ENCODE measurements around the gene CEPT1. TPM values are rescaled to one million over a fixed set of nuclear protein-coding genes. Genes with fewer than 3 reads are reported as not detected.

The CEPT1 gene
- total and polyA plus RNA-seq, 2 of the 8 experiments (the other 6 are each of a cell fraction or from before 2014, with no cell fraction given) = 18.5 to 28.6 TPM

DNA sequence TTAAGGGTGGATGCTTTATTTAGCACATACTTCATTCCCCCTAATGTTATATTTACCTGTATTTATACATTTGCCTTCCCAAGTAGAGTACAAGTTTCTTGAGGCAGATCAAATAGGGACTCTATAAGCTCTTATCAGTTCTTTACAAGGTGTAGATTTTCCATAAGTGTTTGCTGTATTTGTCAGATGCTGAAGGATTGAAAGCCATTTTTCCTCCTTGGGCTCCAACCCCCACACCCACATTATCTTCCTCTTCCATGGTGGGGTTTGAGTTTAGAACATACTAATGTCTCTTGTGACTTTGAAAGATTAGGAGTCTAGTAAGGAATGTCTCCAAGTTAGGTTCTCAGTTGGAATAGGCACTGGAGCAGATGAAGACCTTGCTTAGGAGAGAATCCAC, 85.1 kb downstream of the CEPT1 start:
- H4K20me1 ChIP-seq (replicated peaks in 1 of 2; ENCODE audit: control insufficient read depth in 1 of 2, insufficient read depth in 2 of 2, low read length in 2 of 2) = no peaks in the 10 kb centered on the region
- no peak overlapping the region for H2BK5ac ChIP-seq (ENCODE audit: low read depth, low read length)
- no peak for TF ChIP-seq POLR2AphosphoS5 (IDR thresholded peaks at IDR 0.05; ENCODE audit: low read depth, low read length)
- TF ChIP-seq RNF2 (IDR thresholded peaks at IDR 0.05; ENCODE audit: borderline replicate concordance, low read depth, low read length, missing control alignments, poor library complexity, severe bottlenecking) = no peak
- no peak overlapping the region for H2AFZ ChIP-seq (ENCODE audit: low read length)
- FAIRE-seq (no peak), DNase-seq (ENCODE audit: low read depth in 1 of 2, low spot score in 2 of 2) (no peak)
- ChIA-PET CTCF (ENCODE audit: partially characterized antibody) (interaction anchor here (0.8 to 3.1 kb wide), 6 partner anchors 15 to 192 kb away, joined by 3 to 21 read pairs (median 4); no protein-coding TSS in a partner anchor), POLR2A (ENCODE audit: partially characterized antibody) (no interaction called here)
- H4K5ac ChIP-seq (ENCODE audit: insufficient read length, low read depth, low read length) = no peak overlapping the region
- no peak overlapping the region for H3K9ac ChIP-seq (replicated peaks in 1 of 4; ENCODE audit: extremely low read depth in 1 of 4, low read depth in 3 of 4, low read length in 3 of 4)
- H3K4me2 ChIP-seq (ENCODE audit: insufficient read depth in 1 of 2, low read depth in 2 of 2, low read length in 2 of 2) = no peak overlapping the region
- no peak overlapping the region for H2BK12ac ChIP-seq (ENCODE audit: low read depth, low read length)
- H4K91ac ChIP-seq (replicated peaks; ENCODE audit: insufficient read length, low read length) = no peak overlapping the region
- H3K79me1 ChIP-seq (ENCODE audit: low read depth, low read length) = no peaks in the 10 kb centered on the region
- H3K4ac ChIP-seq (replicated peaks; ENCODE audit: insufficient read length, low read depth, low read length) = no peak overlapping the region
- no peak overlapping the region for H3K18ac ChIP-seq (ENCODE audit: extremely low read depth, low read length)
- no peak overlapping the region for H3K27ac ChIP-seq (ENCODE audit: low read depth, low read length)
- no peaks in the 10 kb centered on the region for H3K36me3 ChIP-seq (ENCODE audit: control insufficient read depth in 2 of 4, insufficient read depth in 4 of 4, low read length in 3 of 4)
- H3K27me3 ChIP-seq (replicated peaks in 1 of 4; ENCODE audit: control insufficient read depth in 3 of 4, extremely low read depth in 1 of 4, insufficient read depth in 3 of 4, low read length in 3 of 4) = no peaks in the 10 kb centered on the region
- H2BK15ac ChIP-seq (ENCODE audit: low read length) = no peak overlapping the region
- H3K4me1 ChIP-seq (replicated peaks in 1 of 4; ENCODE audit: control insufficient read depth in 3 of 4, insufficient read depth in 4 of 4, low read length in 3 of 4) = peaks cover 0 to 7% (median 0%) of the 10 kb centered on the region in 4 experiments; a peak in 1 of 7 replicates
- H3K56ac ChIP-seq (replicated peaks; ENCODE audit: insufficient read length, low read depth, low read length) = no peak overlapping the region
- H2AK5ac ChIP-seq (ENCODE audit: low read depth, low read length) = no peak overlapping the region
- no peaks in the 10 kb centered on the region for H3K23me2 ChIP-seq (ENCODE audit: low read depth, low read length)
- no peak overlapping the region for H2BK20ac ChIP-seq (ENCODE audit: low read length)
- H3K23ac ChIP-seq (ENCODE audit: insufficient read length) = no peak overlapping the region
- H3K9me3 ChIP-seq (ENCODE audit: insufficient read depth in 2 of 2, low read depth in 1 of 2, low read length in 1 of 2) = no peaks in the 10 kb centered on the region
- H2BK120ac ChIP-seq (replicated peaks; ENCODE audit: low read depth, low read length) = no peak overlapping the region
- no peak overlapping the region for H3K14ac ChIP-seq (ENCODE audit: insufficient read length)
- no peak overlapping the region for H3K4me3 ChIP-seq (ENCODE audit: extremely low read depth in 1 of 4, insufficient read depth in 2 of 4, low read depth in 3 of 4, low read length in 4 of 4)
- H3K79me2 ChIP-seq (ENCODE audit: control insufficient read depth in 1 of 2, insufficient read depth in 2 of 2, low read length in 2 of 2) = no peaks in the 10 kb centered on the region
- no peak overlapping the region for H4K8ac ChIP-seq (ENCODE audit: extremely low read depth, insufficient read depth, low read length)
